PFSK-1 (cell line): Measurements from ENCODE around the gene THOC5.

Source experiments
- FOXP2 ChIP-seq: optimal IDR thresholded peaks from 2 replicates; pipeline ENCODE3; 2011; ENCODE audit warnings: borderline replicate concordance, control low read depth, inconsistent platforms; ENCODE audit not compliant: insufficient read depth; ENCODE audit errors: extremely low read length, extremely low read depth
- POLR2AphosphoS5 ChIP-seq: IDR thresholded peaks from 2 replicates; pipeline ENCODE4 v1.6.1; 2012; ENCODE audit warnings: low read depth, mild to moderate bottlenecking, control low read depth, low read length, moderate library complexity
- REST ChIP-seq, 2 experiments: IDR thresholded peaks; 2 replicates each; pipeline versions ENCODE4 v1.6.1 to v1.8.0; 2011 to 2012; ENCODE audit warnings: low read depth in 2 of 2, low read length in 2 of 2, control low read depth in 1 of 2, inconsistent platforms in 1 of 2, mild to moderate bottlenecking in 1 of 2, moderate library complexity in 1 of 2; ENCODE audit not compliant: insufficient read depth in 1 of 2
- SIN3A ChIP-seq: IDR thresholded peaks from 2 replicates; pipeline ENCODE4 v1.6.1; 2012; ENCODE audit warnings: mild to moderate bottlenecking, low read length, moderate library complexity, borderline replicate concordance; ENCODE audit not compliant: insufficient read depth
- TAF1 ChIP-seq: IDR thresholded peaks from 2 replicates; pipeline ENCODE4 v1.6.1; 2012; ENCODE audit warnings: low read length, control low read depth, borderline replicate concordance; ENCODE audit not compliant: insufficient read depth

GRCh38 chr22:29567338-29567737 is 13.8 kb upstream of the THOC5 start:
- TF ChIP-seq POLR2AphosphoS5 (no peak), REST (IDR thresholded peaks at IDR 0.05; ENCODE audit: insufficient read depth in 1 of 2, low read depth in 2 of 2, low read length in 2 of 2) (no peak), TAF1 (no peak), SIN3A (no peak), FOXP2 (no peak)
